HG02885 (cell line): Measurements from ENCODE around the gene FER.
A peak's percentile ranks its signal among the peaks of the same experiment; 100 is the strongest.
"Not testable (repeated sequence)": the region's sequence is repeated elsewhere in the genome, so short reads cannot be mapped to it uniquely, and the experiment has no call there.

Experiments
- ATAC-seq: cut with Tn5 transposase; IDR thresholded peaks from one replicate; pipeline ENCODE4 v1.9.1; 2021; ENCODE audit warnings: mild to moderate bottlenecking; ENCODE audit not compliant: unreplicated experiment, poor library complexity

FER gene

GRCh38 chr5:108743846-108744245 is 3.9 kb upstream of the FER start:
- no peak for ATAC-seq

- no peak for ATAC-seq
Observed at GRCh38 chr5:108747111-108747773, 455 bp upstream of the FER start.

GRCh38 chr5:108748401-108749127 is 867 bp downstream of the FER start:
- peak; percentile 94 for ATAC-seq

GRCh38 chr5:108749128-108749861 is 1.6 kb downstream of the FER start:
- ATAC-seq, result peak; percentile 31

GRCh38 chr5:108753331-108753730 is 5.6 kb downstream of the FER start:
- no peak for ATAC-seq

- no peak for ATAC-seq
Observed at GRCh38 chr5:108753877-108754276, 6.2 kb downstream of the FER start.

GRCh38 chr5:108760512-108760911 is 12.8 kb downstream of the FER start:
- no peak for ATAC-seq

- no peak for ATAC-seq
Observed at GRCh38 chr5:108762660-108763059, 15.0 kb downstream of the FER start.

GRCh38 chr5:108763222-108763916 is 15.7 kb downstream of the FER start:
- ATAC-seq, result no peak

GRCh38 chr5:108765647-108766046 is 17.9 kb downstream of the FER start:
- no peak for ATAC-seq

GRCh38 chr5:108766916-108767315 is 19.2 kb downstream of the FER start:
- not testable (repeated sequence) for ATAC-seq

- ATAC-seq, result peak; percentile 62
Observed at GRCh38 chr5:108769352-108769751, 21.7 kb downstream of the FER start.

GRCh38 chr5:108772626-108773025 is 24.9 kb downstream of the FER start:
- ATAC-seq, result no peak

- no peak for ATAC-seq
Observed at GRCh38 chr5:108773330-108773729, 25.6 kb downstream of the FER start.

- not testable (repeated sequence) for ATAC-seq
Observed at GRCh38 chr5:108774079-108774478, 26.4 kb downstream of the FER start.

- not testable (repeated sequence) for ATAC-seq
Observed at GRCh38 chr5:108777582-108777981, 29.9 kb downstream of the FER start.

GRCh38 chr5:108784577-108784976 is 36.9 kb downstream of the FER start:
- ATAC-seq, result not testable (repeated sequence)

- ATAC-seq, result no peak
Observed at GRCh38 chr5:108786806-108787483, 39.2 kb downstream of the FER start.

- no peak for ATAC-seq
Observed at GRCh38 chr5:108788142-108788541, 40.4 kb downstream of the FER start.

GRCh38 chr5:108793207-108793606 is 45.5 kb downstream of the FER start:
- no peak for ATAC-seq
